Mucosa of gallbladder (tissue), 1 donor: ENCODE data around the gene GPC3. TPM values are rescaled to one million over a fixed set of nuclear protein-coding genes. Genes with fewer than 3 reads are reported as not detected.
A peak's percentile ranks its signal among the peaks of the same experiment; 100 is the strongest.
"Not testable (repeated sequence)": the region's sequence is repeated elsewhere in the genome, so short reads cannot be mapped to it uniquely, and the experiment has no call there.

Experiments
- DNase-seq: peaks from one replicate; pipeline ENCODE4 v3.0.0-alpha.2; 2020; ENCODE audit warnings: low spot score
- total RNA-seq: library from RNA; stranded (reverse); gene quantifications from one replicate; pipeline ENCODE4 v1.2.1, GENCODE V29; 2021
- donor health status: DM: no; HTN: no; CAD: no.

Gene GPC3
- total RNA-seq, 1 donor from 2014 or later, result 44.7 TPM

- DNase-seq, result no peak
Measured at GRCh38 chrX:133888984-133889383, 96.4 kb downstream of the GPC3 start.

- DNase-seq, result not testable (repeated sequence)
Measured at GRCh38 chrX:133888084-133888483, 97.3 kb downstream of the GPC3 start.

GRCh38 chrX:133884430-133885394 lies 100.7 kb downstream of the GPC3 start:
- no peak for DNase-seq

GRCh38 chrX:133881893-133882292 lies 103.5 kb downstream of the GPC3 start:
- DNase-seq, result no peak

- DNase-seq, result no peak
Measured at GRCh38 chrX:133881007-133881406, 104.4 kb downstream of the GPC3 start.

- no peak for DNase-seq
Measured at GRCh38 chrX:133880032-133880443, 105.4 kb downstream of the GPC3 start.

DNA sequence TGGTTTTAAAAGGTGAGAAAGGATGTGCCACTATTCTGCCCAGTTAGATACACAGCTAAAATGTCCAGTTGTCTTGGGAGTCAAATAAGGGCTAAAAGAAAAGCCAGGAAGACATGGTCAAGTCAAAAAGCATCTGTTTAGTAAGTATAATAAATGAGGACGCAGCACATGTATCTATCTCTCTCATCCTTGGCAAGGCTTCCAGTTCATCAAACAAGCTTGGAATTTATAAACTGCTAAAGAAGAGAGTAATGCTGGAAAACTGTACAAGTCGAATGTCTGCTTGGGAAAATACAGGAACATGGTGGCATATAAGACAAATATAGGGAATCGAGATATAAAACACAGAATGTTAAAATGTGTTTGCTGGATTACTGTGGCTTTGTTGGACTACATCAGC lies 106.7 kb downstream of the GPC3 start:
- no peak for DNase-seq

- no peak for DNase-seq
Measured at GRCh38 chrX:133876646-133877045, 108.7 kb downstream of the GPC3 start.

DNA sequence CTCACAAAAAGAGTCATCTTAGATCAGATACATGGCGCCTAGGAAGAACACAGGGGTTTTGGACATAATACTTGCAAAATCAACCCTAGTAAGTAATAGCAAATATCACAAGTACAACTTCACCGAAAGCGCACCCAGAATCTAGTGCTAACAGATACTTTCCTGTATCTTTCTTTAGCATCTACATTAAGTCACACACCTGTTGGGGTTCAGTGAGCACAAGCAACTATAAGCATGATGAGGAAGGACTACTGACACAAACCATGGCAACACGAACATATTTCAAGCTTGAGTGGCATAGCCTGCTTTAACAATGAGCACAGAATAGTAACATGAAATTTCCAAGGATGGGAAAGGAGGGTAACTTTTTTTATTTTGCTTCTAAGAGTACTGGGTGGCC lies 116.1 kb downstream of the GPC3 start:
- no peak for DNase-seq

- DNase-seq, result no peak
Measured at GRCh38 chrX:133868682-133869081, 116.7 kb downstream of the GPC3 start.

- no peak for DNase-seq
Measured at GRCh38 chrX:133868250-133868649, 117.1 kb downstream of the GPC3 start.

GRCh38 chrX:133865761-133866471 lies 119.5 kb downstream of the GPC3 start:
- DNase-seq, result no peak

- no peak for DNase-seq
Measured at GRCh38 chrX:133864236-133864635, 121.2 kb downstream of the GPC3 start.

GRCh38 chrX:133859860-133860259 lies 125.5 kb downstream of the GPC3 start:
- no peak for DNase-seq

GRCh38 chrX:133859336-133859735 lies 126.1 kb downstream of the GPC3 start:
- no peak for DNase-seq

GRCh38 chrX:133857640-133858269 lies 127.6 kb downstream of the GPC3 start:
- no peak for DNase-seq

DNA sequence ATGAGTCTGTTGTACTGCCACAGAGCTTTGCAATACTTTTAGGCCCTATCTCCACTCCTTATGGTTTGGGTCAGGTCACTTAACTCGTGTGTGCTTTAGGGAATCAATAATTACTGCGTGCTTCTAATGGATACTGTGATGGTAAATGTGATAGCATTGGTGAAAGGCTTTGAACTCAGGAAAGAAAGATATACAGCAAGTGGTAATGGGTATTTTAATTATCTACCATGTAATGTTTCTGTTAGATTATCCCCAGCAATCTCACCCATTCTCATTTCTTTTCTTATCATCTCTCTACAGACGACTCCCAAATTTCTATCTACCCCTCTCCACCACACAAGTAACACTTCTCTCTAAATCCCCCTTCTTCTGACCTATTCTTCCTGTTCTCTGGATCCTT lies 128.6 kb downstream of the GPC3 start:
- no peak for DNase-seq

- DNase-seq, result no peak
Measured at GRCh38 chrX:133854290-133854689, 131.1 kb downstream of the GPC3 start.

DNA sequence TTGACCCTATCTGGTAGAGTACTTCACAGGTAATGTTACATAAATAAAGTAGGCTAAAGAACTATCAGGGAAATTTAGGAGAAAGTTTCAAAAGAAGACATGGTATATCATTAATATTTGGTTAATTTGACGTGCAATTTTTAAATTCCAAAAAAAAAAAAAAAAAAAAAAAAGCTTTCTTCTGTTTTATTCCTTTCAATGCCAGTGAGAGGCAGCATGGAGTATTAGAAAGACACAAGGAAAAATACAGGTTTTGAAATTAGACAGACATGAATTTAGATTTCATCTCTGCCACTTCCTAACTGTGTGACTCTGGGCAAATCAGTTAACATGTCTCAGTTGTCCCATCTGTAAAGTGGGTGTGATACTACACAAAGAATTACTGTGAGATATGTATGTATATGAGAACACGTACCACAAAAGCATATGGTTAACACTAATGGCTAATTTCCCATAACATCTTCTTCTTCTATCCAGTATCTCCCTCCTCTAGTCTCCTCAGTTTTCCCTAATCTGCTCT lies 132.5 kb downstream of the GPC3 start:
- DNase-seq, result no peak

DNA sequence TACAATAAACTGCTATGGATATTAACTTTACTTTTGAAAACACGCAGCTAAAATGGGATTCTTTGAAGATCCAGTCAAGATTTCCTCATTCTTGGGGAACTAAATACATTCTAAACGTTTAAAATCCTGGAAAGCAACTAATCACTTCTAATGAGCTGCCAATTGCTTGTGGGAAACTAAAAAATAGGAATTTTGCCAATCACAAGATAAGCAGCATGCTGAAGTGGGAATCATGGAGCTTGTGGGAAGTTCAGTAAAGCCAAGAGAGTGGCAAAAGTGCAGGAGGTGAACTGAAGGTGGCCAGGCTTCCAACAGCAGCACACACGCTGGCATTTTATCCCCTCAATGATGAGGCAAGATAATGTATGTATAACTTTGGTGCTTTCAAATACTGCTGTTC lies 133.0 kb downstream of the GPC3 start:
- DNase-seq, result no peak

- no peak for DNase-seq
Measured at GRCh38 chrX:133850399-133850798, 135.0 kb downstream of the GPC3 start.

DNA sequence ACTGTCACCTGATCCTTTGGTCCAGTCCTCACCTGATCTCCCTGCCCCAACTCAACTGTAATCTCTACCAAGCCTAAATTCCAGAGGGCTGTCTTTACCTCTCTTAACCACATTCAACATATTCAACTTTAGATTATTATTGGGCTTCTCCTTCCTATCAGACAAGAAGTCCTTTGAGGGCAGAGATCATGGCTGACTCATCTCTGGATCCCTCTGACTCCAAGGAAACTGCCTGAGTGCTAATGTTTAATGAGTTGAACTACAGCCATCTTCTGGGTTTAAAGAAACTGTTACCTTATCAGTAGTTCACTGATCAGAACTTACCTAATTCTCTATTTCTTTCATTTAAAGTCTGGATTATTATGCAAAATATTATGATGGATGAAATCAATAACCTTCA lies 135.7 kb downstream of the GPC3 start:
- DNase-seq, result peak; percentile 34
